IMR-90 (cell line): ENCODE measurements around the gene KCNH4. TPM values are rescaled to one million over a fixed set of nuclear protein-coding genes. Genes with fewer than 3 reads are reported as not detected.

Experiments used
- ATAC-seq: fragments of 200-7000 bp; cut with Tn5 transposase; 2 replicates; pipeline ENCODE4 v1.9.1; 2020; ENCODE audit warnings: low read depth, mild to moderate bottlenecking, moderate library complexity
- BruUV-seq: library from RNA; stranded (reverse); fragments of 400-500 nt; replicated peaks from 2 replicates; lab custom pipeline; 2021; lab: Mats Ljungman, UMichigan
- CTCF ChIA-PET: fragments of 300-600 bp; formaldehyde crosslinking; extraction: SDS; loops from one replicate; lab custom pipeline; 2021; ENCODE audit warnings: antibody characterized with exemption; lab: Yijun Ruan, JAX
- POLR2A ChIA-PET: fragments of 300-600 bp; sonication (Branson Sonifier 250); formaldehyde crosslinking; loops from one replicate; lab custom pipeline; 2022; ENCODE audit warnings: antibody characterized with exemption; ENCODE audit not compliant: unreplicated experiment; lab: Charles Lee
- DNase-seq: peaks from one replicate; pipeline ENCODE4 v3.0.0; 2013
- H2AFZ ChIP-seq: replicated peaks from 2 replicates; pipeline ENCODE3; 2013; ENCODE audit warnings: low read length, mild to moderate bottlenecking; ENCODE audit not compliant: poor library complexity
- H2AK5ac ChIP-seq: 2 replicates; pipeline ENCODE4 v1.6.1; 2013; ENCODE audit warnings: low read depth, low read length, inconsistent platforms
- H2AK9ac ChIP-seq: replicated peaks from 2 replicates; pipeline ENCODE3; 2013; ENCODE audit warnings: mild to moderate bottlenecking, low read depth, low read length, moderate library complexity; ENCODE audit not compliant: poor library complexity
- H2BK120ac ChIP-seq: 2 replicates; pipeline ENCODE4 v1.6.1; 2013; ENCODE audit warnings: low read depth, low read length, inconsistent platforms
- H2BK15ac ChIP-seq: 3 replicates; pipeline ENCODE4 v1.6.1; 2013; ENCODE audit warnings: low read depth, low read length, inconsistent platforms
- H2BK20ac ChIP-seq: 2 replicates; pipeline ENCODE4 v1.6.1; 2013; ENCODE audit warnings: low read depth, mild to moderate bottlenecking, inconsistent platforms, low read length, moderate library complexity
- H2BK5ac ChIP-seq: 2 replicates; pipeline ENCODE4 v1.6.1; 2013; ENCODE audit warnings: mild to moderate bottlenecking, low read depth, low read length, inconsistent platforms; ENCODE audit not compliant: poor library complexity, severe bottlenecking
- H3K14ac ChIP-seq: replicated peaks from 2 replicates; pipeline ENCODE4 v1.6.1; 2013; ENCODE audit warnings: low read depth, low read length, inconsistent platforms
- H3K18ac ChIP-seq: 2 replicates; pipeline ENCODE4 v1.6.1; 2013; ENCODE audit warnings: low read depth, low read length, control low read depth
- H3K23ac ChIP-seq: 2 replicates; pipeline ENCODE4 v1.6.1; 2013; ENCODE audit warnings: low read depth, low read length, inconsistent platforms
- H3K27ac ChIP-seq: 2 replicates; pipeline ENCODE4 v1.5.1; 2013; ENCODE audit warnings: mild to moderate bottlenecking, control low read depth, low read length; ENCODE audit not compliant: insufficient read depth
- H3K27me3 ChIP-seq: 2 replicates; pipeline ENCODE4 v1.6.1; 2013; ENCODE audit warnings: low read length; ENCODE audit not compliant: control insufficient read depth, insufficient read depth
- H3K36me3 ChIP-seq: 2 replicates; pipeline ENCODE4 v1.6.1; 2013; ENCODE audit warnings: low read length, mixed read lengths; ENCODE audit not compliant: control insufficient read depth, insufficient read depth
- H3K4ac ChIP-seq: 2 replicates; pipeline ENCODE4 v1.6.1; 2013; ENCODE audit warnings: low read depth, low read length, inconsistent platforms
- H3K4me1 ChIP-seq: 2 replicates; pipeline ENCODE4 v1.6.1; 2013; ENCODE audit warnings: low read length, mixed read lengths; ENCODE audit not compliant: control insufficient read depth, insufficient read depth
- H3K4me2 ChIP-seq: 2 replicates; pipeline ENCODE4 v1.6.1; 2013; ENCODE audit warnings: low read depth, mild to moderate bottlenecking, control low read depth, low read length, moderate library complexity
- H3K4me3 ChIP-seq: 2 replicates; pipeline ENCODE4 v1.5.1; 2013; ENCODE audit warnings: low read depth, mild to moderate bottlenecking, control low read depth, low read length, moderate library complexity; ENCODE audit not compliant: insufficient read depth
- H3K56ac ChIP-seq: 2 replicates; pipeline ENCODE4 v1.6.1; 2013; ENCODE audit warnings: low read length, inconsistent platforms; ENCODE audit not compliant: insufficient read depth; ENCODE audit errors: extremely low read depth
- H3K79me1 ChIP-seq, 2 experiments: 2 replicates each; pipeline ENCODE4 v1.6.1; 2013; ENCODE audit warnings: low read length in 2 of 2, inconsistent platforms in 1 of 2, low read depth in 1 of 2
- H3K9ac ChIP-seq: 2 replicates; pipeline ENCODE4 v1.6.1; 2013; ENCODE audit warnings: low read depth, low read length, control low read depth
- H3K9me1 ChIP-seq: 2 replicates; pipeline ENCODE4 v1.6.1; 2013; ENCODE audit warnings: low read length, inconsistent platforms; ENCODE audit not compliant: insufficient read depth
- H3K9me3 ChIP-seq: 2 replicates; pipeline ENCODE4 v1.6.1; 2013; ENCODE audit warnings: low read length; ENCODE audit not compliant: control insufficient read depth, insufficient read depth
- H4K20me1 ChIP-seq: 2 replicates; pipeline ENCODE4 v1.6.1; 2013; ENCODE audit warnings: low read length, inconsistent platforms; ENCODE audit not compliant: insufficient read depth
- H4K5ac ChIP-seq: 2 replicates; pipeline ENCODE4 v1.6.1; 2013; ENCODE audit warnings: mild to moderate bottlenecking, low read depth, low read length, control low read depth
- H4K8ac ChIP-seq, 2 experiments: 2 replicates each; pipeline ENCODE4 v1.6.1; 2013; ENCODE audit warnings: low read depth in 2 of 2, low read length in 2 of 2, control low read depth in 1 of 2, inconsistent platforms in 1 of 2
- H4K91ac ChIP-seq: 2 replicates; pipeline ENCODE4 v1.6.1; 2013; ENCODE audit warnings: low read depth, low read length, inconsistent platforms; ENCODE audit not compliant: insufficient read depth
- MXI1 ChIP-seq: IDR thresholded peaks from 2 replicates; pipeline ENCODE4 v1.6.1; 2012; ENCODE audit warnings: low read depth, mild to moderate bottlenecking, low read length, moderate library complexity, borderline replicate concordance
- WGBS, 2 experiments: methylation state at CpG; one replicate each; pipeline versions ENCODE4 v1.1.5 to v1.1.7; 2013; ENCODE audit warnings: missing lambda C conversion rate in 2 of 2; ENCODE audit not compliant: insufficient read length in 1 of 2; ENCODE audit errors: extremely low coverage in 2 of 2; 5-methylcytosine and 5-hydroxymethylcytosine counted together
- dilution Hi-C: fragments of 300-500 bp; cut with HindIII; formaldehyde crosslinking; loops from one replicate; pipeline ENCODE4 v1.14.3; 2018; ENCODE audit warnings: low sequenced_read_pairs; ENCODE audit not compliant: unreplicated experiment
- in situ Hi-C: fragments of 300-500 bp; cut with MboI; formaldehyde crosslinking; loops from 3 replicates; pipeline ENCODE4 v1.14.3; 2019; ENCODE audit warnings: low sequenced_read_pairs, inconsistent platforms, mixed read lengths
- intact Hi-C: fragments of 100-400 bp; cut with micrococcal nuclease; formaldehyde crosslinking; loops from 2 replicates; pipeline ENCODE4 v1.10.0; 2022
- polyA plus RNA-seq, 3 experiments: library from polyadenylated mRNA; depleted of rRNA; stranded (reverse); fragments of >200 nt; gene quantifications; 2 replicates each; pipeline ENCODE4 v1.2.3, GENCODE V29; 2012; ENCODE audit warnings: low replicate concordance in 1 of 3
- total RNA-seq: library from RNA; depleted of rRNA; stranded (reverse); fragments of >200 nt; gene quantifications from 2 replicates; pipeline ENCODE4 v1.2.3, GENCODE V29; 2012

The KCNH4 gene
- total and polyA plus RNA-seq, 2 of the 4 experiments (the other 2 are of a cell fraction) = 0.03 TPM; not detected in 1

DNA sequence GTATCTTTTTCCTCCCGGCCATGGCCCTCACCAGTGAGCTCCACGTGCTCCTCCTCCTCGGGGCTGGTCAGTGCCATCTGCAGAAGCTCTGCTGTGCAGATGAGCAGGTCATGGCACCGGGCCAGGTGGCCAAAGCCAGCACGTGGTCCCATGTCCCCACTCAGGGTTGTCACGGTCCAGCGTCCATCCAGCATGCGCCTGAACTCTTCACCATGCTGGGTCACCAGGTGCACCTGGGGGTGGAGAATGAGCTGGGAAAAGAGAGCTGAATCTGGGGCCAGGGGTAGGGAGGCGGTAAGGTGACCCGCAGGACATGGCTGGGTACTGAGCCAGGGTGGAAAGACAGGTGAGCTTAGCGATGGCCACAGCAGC, 69.7 kb downstream of the KCNH4 start:
- BruUV-seq = no TSS peak
- Histone ChIP-seq H2AK5ac (no peak overlapping the region), H3K9me1 (peaks cover 4% of the 10 kb centered on the region; the same call in 1 of the 2 replicates), H3K4me2 (no peak overlapping the region), H3K9me3 (no peaks in the 10 kb centered on the region), H3K9ac (no peak overlapping the region), H3K18ac (no peak overlapping the region), H2AFZ (peak overlapping the region; percentile 39), H4K8ac (no peak overlapping the region), H3K79me1 (no peaks in the 10 kb centered on the region), H3K23ac (no peak overlapping the region), H3K14ac (no peak overlapping the region), H2BK5ac (no peak overlapping the region), H4K5ac (no peak overlapping the region), H4K20me1 (no peaks in the 10 kb centered on the region), H3K56ac (no peak overlapping the region), H3K36me3 (peaks cover 12% of the 10 kb centered on the region; the same call in 1 of the 2 replicates), H3K4me3 (no peak overlapping the region), H4K91ac (no peak overlapping the region), H2BK15ac (no peak overlapping the region), H3K4me1 (peaks cover 6% of the 10 kb centered on the region; the same call in 1 of the 2 replicates), H3K27ac (no peak overlapping the region), H2BK20ac (no peak overlapping the region), H2BK120ac (no peak overlapping the region), H2AK9ac (peak overlapping the region; percentile 40), H3K27me3 (no peaks in the 10 kb centered on the region), H3K4ac (no peak overlapping the region)
- 89% methylated on average over 7 of the region's 11 CpGs; no CpG with 5 or more reads in 1 of the 2 experiments for WGBS, 2 experiments
- ChIA-PET POLR2A (no interaction called here), CTCF (interaction anchor here (0.8 to 1.5 kb wide), 2 partner anchors 10 to 86 kb away, joined by 3 to 5 read pairs; no protein-coding TSS in a partner anchor)
- intact Hi-C loops = no loop called here
- DNase-seq (no peak), ATAC-seq (no peak)
- no peak for TF ChIP-seq MXI1
- dilution Hi-C loops = no loop called here
- in situ Hi-C loops = loop anchor here (5.0 kb wide), 2 partner anchors 84 to 144 kb away; partner anchors contain the start of gene CNP
